SK-N-SH treated with all-trans-retinoic acid at 6 μM for 48 hours (cell line): ENCODE data around the gene FEV.

ENCODE experiments used
- ATAC-seq: fragments of 200-7000 bp; cut with Tn5 transposase; 3 replicates; pipeline ENCODE4 v1.9.1; 2020; ENCODE audit warnings: mild to moderate bottlenecking, moderate library complexity
- ARNTL ChIP-seq: fragments of 450-650 bp; formaldehyde crosslinking; IDR thresholded peaks from 2 replicates; pipeline ENCODE4 v1.5.0; 2020; ENCODE audit warnings: low read depth, mild to moderate bottlenecking, moderate library complexity, borderline replicate concordance
- BACH2 ChIP-seq: fragments of 250-450 bp; sonication (Bioruptor Pico); IDR thresholded peaks from 2 replicates; pipeline ENCODE4 v1.9.0; 2021; ENCODE audit warnings: mild to moderate bottlenecking, borderline replicate concordance
- CSDC2 ChIP-seq: fragments of 250-450 bp; sonication (Bioruptor Pico); IDR thresholded peaks from 2 replicates; pipeline ENCODE4 v1.5.0; 2020; ENCODE audit warnings: mild to moderate bottlenecking, moderate library complexity
- ESRRG ChIP-seq: fragments of 250-450 bp; sonication (Bioruptor Pico); IDR thresholded peaks from 2 replicates; pipeline ENCODE4 v1.6.1; 2021; ENCODE audit warnings: mild to moderate bottlenecking
- ISL1 ChIP-seq: fragments of 250-450 bp; sonication (Bioruptor Pico); IDR thresholded peaks from 2 replicates; pipeline ENCODE4 v2.1.2; 2022; ENCODE audit warnings: mild to moderate bottlenecking, moderate library complexity
- OSR1 ChIP-seq: fragments of 250-450 bp; sonication (Bioruptor Pico); IDR thresholded peaks from 2 replicates; pipeline ENCODE4 v1.8.0; 2022; ENCODE audit warnings: moderate library complexity, mild to moderate bottlenecking, inconsistent platforms
- PATZ1 ChIP-seq: fragments of 250-450 bp; sonication (Bioruptor Pico); IDR thresholded peaks from 2 replicates; pipeline ENCODE4 v1.8.0; 2020; ENCODE audit warnings: mild to moderate bottlenecking, moderate library complexity, borderline replicate concordance
- PPARA ChIP-seq: fragments of 250-450 bp; sonication (Bioruptor Pico); IDR thresholded peaks from 2 replicates; pipeline ENCODE4 v1.5.0; 2020; ENCODE audit warnings: mild to moderate bottlenecking, borderline replicate concordance
- RARB ChIP-seq: fragments of 250-450 bp; sonication (Bioruptor Pico); IDR thresholded peaks from 2 replicates; pipeline ENCODE4 v1.8.0; 2021; ENCODE audit warnings: mild to moderate bottlenecking, moderate library complexity
- SNAI2 ChIP-seq: fragments of 250-450 bp; sonication (Bioruptor Pico); IDR thresholded peaks from 2 replicates; pipeline ENCODE4 v1.5.0; 2020; ENCODE audit warnings: mild to moderate bottlenecking, moderate library complexity
- TCF4 ChIP-seq: fragments of 250-450 bp; sonication (Bioruptor Pico); IDR thresholded peaks from 2 replicates; pipeline ENCODE4 v1.8.0; 2021; ENCODE audit warnings: mild to moderate bottlenecking, moderate library complexity, borderline replicate concordance
- ZC3H10 ChIP-seq: fragments of 250-450 bp; sonication (Bioruptor Pico); IDR thresholded peaks from 2 replicates; pipeline ENCODE4 v1.5.1; 2021; ENCODE audit warnings: mild to moderate bottlenecking, moderate library complexity
- ZFP30 ChIP-seq: fragments of 450-650 bp; formaldehyde crosslinking; IDR thresholded peaks from 2 replicates; pipeline ENCODE4 v1.5.0; 2022; ENCODE audit warnings: mild to moderate bottlenecking, moderate library complexity
- ZNF565 ChIP-seq: fragments of 450-650 bp; formaldehyde crosslinking; conservative IDR thresholded peaks from 2 replicates; pipeline ENCODE4 v1.5.0; 2020; ENCODE audit warnings: low read depth, mild to moderate bottlenecking, moderate library complexity
- ZNF70 ChIP-seq: fragments of 450-650 bp; formaldehyde crosslinking; IDR thresholded peaks from 2 replicates; pipeline ENCODE4 v1.5.0; 2020; ENCODE audit warnings: mild to moderate bottlenecking, moderate library complexity
- ZNF8 ChIP-seq: fragments of 450-650 bp; formaldehyde crosslinking; IDR thresholded peaks from 2 replicates; pipeline ENCODE4 v1.5.0; 2020; ENCODE audit warnings: mild to moderate bottlenecking, moderate library complexity
- TF ChIP-seq, protein P1 (sequence below): fragments of 250-450 bp; sonication (Bioruptor Pico); IDR thresholded peaks from 2 replicates; pipeline ENCODE4 v1.5.1; 2021; ENCODE audit warnings: mild to moderate bottlenecking, moderate library complexity
- TF ChIP-seq, protein P2 (sequence below): fragments of 250-450 bp; sonication (Bioruptor Pico); IDR thresholded peaks from 2 replicates; pipeline ENCODE4 v1.8.0; 2021; ENCODE audit warnings: low read depth, mild to moderate bottlenecking, moderate library complexity, borderline replicate concordance
- TF ChIP-seq, protein P3 (sequence below): fragments of 250-450 bp; sonication (Bioruptor Pico); IDR thresholded peaks from 2 replicates; pipeline ENCODE4 v1.5.1; 2020; ENCODE audit warnings: low read depth, mild to moderate bottlenecking, moderate library complexity
- TF ChIP-seq, protein P4 (sequence below): fragments of 250-450 bp; sonication (Bioruptor Pico); IDR thresholded peaks from 2 replicates; pipeline ENCODE4 v1.5.0; 2020; ENCODE audit warnings: mild to moderate bottlenecking, moderate library complexity

The FEV gene

GRCh38 chr2:218959761-218960308 is 25.1 kb downstream of the FEV start:
- TF ChIP-seq, protein P1, sequence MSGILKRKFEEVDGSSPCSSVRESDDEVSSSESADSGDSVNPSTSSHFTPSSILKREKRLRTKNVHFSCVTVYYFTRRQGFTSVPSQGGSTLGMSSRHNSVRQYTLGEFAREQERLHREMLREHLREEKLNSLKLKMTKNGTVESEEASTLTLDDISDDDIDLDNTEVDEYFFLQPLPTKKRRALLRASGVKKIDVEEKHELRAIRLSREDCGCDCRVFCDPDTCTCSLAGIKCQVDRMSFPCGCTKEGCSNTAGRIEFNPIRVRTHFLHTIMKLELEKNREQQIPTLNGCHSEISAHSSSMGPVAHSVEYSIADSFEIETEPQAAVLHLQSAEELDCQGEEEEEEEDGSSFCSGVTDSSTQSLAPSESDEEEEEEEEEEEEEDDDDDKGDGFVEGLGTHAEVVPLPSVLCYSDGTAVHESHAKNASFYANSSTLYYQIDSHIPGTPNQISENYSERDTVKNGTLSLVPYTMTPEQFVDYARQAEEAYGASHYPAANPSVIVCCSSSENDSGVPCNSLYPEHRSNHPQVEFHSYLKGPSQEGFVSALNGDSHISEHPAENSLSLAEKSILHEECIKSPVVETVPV (CRISPR knock-in tag) = no peak
- no peak for TF ChIP-seq ISL1 (CRISPR knock-in tag)
- TF ChIP-seq ZC3H10 (CRISPR knock-in tag) = no peak
- ATAC-seq = no peak

GRCh38 chr2:218959141-218959731 is 25.7 kb downstream of the FEV start, which contains the start of gene CDK5R2:
Gene CDK5R2 (plus strand): TSS chr2:218959666. CDS start chr2:218959821, 155 bp downstream.
- ATAC-seq = peak; percentile 86
- TF ChIP-seq, protein P2, sequence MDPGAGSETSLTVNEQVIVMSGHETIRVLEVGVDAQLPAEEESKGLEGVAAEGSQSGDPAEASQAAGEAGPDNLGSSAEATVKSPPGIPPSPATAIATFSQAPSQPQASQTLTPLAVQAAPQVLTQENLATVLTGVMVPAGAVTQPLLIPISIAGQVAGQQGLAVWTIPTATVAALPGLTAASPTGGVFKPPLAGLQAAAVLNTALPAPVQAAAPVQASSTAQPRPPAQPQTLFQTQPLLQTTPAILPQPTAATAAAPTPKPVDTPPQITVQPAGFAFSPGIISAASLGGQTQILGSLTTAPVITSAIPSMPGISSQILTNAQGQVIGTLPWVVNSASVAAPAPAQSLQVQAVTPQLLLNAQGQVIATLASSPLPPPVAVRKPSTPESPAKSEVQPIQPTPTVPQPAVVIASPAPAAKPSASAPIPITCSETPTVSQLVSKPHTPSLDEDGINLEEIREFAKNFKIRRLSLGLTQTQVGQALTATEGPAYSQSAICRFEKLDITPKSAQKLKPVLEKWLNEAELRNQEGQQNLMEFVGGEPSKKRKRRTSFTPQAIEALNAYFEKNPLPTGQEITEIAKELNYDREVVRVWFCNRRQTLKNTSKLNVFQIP (CRISPR knock-in tag) = no peak
- TF ChIP-seq RARB (CRISPR knock-in tag) (no peak), PATZ1 (no peak), SNAI2 (CRISPR knock-in tag) (no peak), ZNF70 (CRISPR knock-in tag) (no peak), ESRRG (CRISPR knock-in tag) (no peak), TCF4 (CRISPR knock-in tag) (no peak), ARNTL (CRISPR knock-in tag) (no peak), BACH2 (CRISPR knock-in tag) (no peak)
- TF ChIP-seq, protein P3, sequence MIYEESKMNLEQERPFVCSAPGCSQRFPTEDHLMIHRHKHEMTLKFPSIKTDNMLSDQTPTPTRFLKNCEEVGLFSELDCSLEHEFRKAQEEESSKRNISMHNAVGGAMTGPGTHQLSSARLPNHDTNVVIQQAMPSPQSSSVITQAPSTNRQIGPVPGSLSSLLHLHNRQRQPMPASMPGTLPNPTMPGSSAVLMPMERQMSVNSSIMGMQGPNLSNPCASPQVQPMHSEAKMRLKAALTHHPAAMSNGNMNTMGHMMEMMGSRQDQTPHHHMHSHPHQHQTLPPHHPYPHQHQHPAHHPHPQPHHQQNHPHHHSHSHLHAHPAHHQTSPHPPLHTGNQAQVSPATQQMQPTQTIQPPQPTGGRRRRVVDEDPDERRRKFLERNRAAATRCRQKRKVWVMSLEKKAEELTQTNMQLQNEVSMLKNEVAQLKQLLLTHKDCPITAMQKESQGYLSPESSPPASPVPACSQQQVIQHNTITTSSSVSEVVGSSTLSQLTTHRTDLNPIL (CRISPR knock-in tag) = no peak

- no peak for ATAC-seq
- TF ChIP-seq BACH2 (CRISPR knock-in tag) = no peak
- TF ChIP-seq, protein P4, sequence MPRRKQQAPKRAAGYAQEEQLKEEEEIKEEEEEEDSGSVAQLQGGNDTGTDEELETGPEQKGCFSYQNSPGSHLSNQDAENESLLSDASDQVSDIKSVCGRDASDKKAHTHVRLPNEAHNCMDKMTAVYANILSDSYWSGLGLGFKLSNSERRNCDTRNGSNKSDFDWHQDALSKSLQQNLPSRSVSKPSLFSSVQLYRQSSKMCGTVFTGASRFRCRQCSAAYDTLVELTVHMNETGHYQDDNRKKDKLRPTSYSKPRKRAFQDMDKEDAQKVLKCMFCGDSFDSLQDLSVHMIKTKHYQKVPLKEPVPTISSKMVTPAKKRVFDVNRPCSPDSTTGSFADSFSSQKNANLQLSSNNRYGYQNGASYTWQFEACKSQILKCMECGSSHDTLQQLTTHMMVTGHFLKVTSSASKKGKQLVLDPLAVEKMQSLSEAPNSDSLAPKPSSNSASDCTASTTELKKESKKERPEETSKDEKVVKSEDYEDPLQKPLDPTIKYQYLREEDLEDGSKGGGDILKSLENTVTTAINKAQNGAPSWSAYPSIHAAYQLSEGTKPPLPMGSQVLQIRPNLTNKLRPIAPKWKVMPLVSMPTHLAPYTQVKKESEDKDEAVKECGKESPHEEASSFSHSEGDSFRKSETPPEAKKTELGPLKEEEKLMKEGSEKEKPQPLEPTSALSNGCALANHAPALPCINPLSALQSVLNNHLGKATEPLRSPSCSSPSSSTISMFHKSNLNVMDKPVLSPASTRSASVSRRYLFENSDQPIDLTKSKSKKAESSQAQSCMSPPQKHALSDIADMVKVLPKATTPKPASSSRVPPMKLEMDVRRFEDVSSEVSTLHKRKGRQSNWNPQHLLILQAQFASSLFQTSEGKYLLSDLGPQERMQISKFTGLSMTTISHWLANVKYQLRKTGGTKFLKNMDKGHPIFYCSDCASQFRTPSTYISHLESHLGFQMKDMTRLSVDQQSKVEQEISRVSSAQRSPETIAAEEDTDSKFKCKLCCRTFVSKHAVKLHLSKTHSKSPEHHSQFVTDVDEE = no peak
- TF ChIP-seq ZNF8 (CRISPR knock-in tag) = no peak
- no peak for TF ChIP-seq ARNTL (CRISPR knock-in tag)
- TF ChIP-seq, protein P1 (CRISPR knock-in tag) = no peak
- no peak for TF ChIP-seq ZFP30 (CRISPR knock-in tag)
- no peak for TF ChIP-seq SNAI2 (CRISPR knock-in tag)
- TF ChIP-seq, protein P3 (CRISPR knock-in tag) = no peak
- TF ChIP-seq PPARA = no peak
- no peak for TF ChIP-seq OSR1 (CRISPR knock-in tag)
- TF ChIP-seq, protein P2 (CRISPR knock-in tag) = no peak
- no peak for TF ChIP-seq ZNF70 (CRISPR knock-in tag)
- TF ChIP-seq CSDC2 (CRISPR knock-in tag) = no peak
- TF ChIP-seq ZNF565 (CRISPR knock-in tag) = no peak
- TF ChIP-seq PATZ1 = no peak
- TF ChIP-seq ZC3H10 (CRISPR knock-in tag) = no peak
Observed at GRCh38 chr2:218958276-218958675, 26.7 kb downstream of the FEV start.
